ENCODE data around the gene MED13L.

GRCh38 chr12:116148844-116149243 lies 128.6 kb downstream of the MED13L start:
- no peak for TF ChIP-seq EZH2 (IDR thresholded peaks at IDR 0.05; ENCODE audit: low read length)
- TF ChIP-seq, protein P1, sequence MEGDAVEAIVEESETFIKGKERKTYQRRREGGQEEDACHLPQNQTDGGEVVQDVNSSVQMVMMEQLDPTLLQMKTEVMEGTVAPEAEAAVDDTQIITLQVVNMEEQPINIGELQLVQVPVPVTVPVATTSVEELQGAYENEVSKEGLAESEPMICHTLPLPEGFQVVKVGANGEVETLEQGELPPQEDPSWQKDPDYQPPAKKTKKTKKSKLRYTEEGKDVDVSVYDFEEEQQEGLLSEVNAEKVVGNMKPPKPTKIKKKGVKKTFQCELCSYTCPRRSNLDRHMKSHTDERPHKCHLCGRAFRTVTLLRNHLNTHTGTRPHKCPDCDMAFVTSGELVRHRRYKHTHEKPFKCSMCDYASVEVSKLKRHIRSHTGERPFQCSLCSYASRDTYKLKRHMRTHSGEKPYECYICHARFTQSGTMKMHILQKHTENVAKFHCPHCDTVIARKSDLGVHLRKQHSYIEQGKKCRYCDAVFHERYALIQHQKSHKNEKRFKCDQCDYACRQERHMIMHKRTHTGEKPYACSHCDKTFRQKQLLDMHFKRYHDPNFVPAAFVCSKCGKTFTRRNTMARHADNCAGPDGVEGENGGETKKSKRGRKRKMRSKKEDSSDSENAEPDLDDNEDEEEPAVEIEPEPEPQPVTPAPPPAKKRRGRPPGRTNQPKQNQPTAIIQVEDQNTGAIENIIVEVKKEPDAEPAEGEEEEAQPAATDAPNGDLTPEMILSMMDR (optimal IDR thresholded peaks at IDR 0.05 in 1 of 3, IDR thresholded peaks at IDR 0.05 in 1 of 3, conservative IDR thresholded peaks at IDR 0.05 in 1 of 3; ENCODE audit: extremely low read depth in 1 of 3, insufficient read depth in 2 of 3, low read length in 3 of 3): no peak

Data from keratinocyte (primary cell).